Hematopoietic multipotent progenitor cell treated with erythropoietin and hydrocortisone succinate and interleukin-3 and kit ligand, for 4 days (in vitro differentiated cells): ENCODE results near the gene FAM53A.

Source experiments
- DNase-seq: peaks from one replicate; pipeline ENCODE4 v3.0.0-alpha.2; 2015

FAM53A gene

DNA sequence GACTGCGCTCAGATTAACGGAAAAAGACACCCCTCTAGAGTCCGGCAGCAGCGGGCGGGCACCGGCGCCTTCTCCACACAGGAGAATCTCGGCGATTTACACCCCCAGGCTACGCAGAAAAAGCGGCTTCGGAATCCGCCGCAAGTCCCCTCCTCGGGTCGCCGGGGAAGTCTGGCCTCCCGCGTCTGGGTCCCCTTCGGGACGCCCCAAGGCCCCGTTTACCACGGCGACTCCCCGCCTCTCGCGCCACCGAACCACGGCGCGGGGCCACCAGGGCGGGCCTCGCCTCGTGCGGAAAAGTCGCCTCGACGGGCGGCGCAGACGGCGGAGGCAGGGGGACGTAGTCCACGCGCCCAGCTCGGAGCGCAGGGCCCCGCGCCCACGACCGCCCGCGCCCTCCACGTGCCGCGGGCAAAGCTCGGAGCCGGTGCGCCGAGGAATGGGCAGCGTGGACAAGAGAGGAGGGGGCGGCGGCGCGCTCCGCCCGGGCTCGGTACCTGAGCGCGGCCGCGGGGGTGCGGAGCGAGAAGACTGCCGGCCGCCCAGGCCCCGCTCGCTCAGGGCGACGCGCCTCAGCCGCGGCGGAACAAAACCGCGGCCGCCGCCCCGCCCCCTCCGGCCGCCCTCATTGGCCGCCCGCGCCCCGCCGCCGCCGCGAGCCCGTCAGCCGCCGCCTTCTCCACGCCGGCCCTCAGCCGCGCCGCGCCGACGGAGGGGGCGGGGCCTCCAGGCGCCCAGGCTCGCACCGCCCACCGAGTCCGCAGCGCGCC lies at the start of gene FAM53A:
FAM53A (minus strand) TSS at position 578 of the 770 bp plus-strand sequence. CDS start 15,572 bp downstream, outside the sequence.
- DNase-seq, result peak; percentile 95

DNA sequence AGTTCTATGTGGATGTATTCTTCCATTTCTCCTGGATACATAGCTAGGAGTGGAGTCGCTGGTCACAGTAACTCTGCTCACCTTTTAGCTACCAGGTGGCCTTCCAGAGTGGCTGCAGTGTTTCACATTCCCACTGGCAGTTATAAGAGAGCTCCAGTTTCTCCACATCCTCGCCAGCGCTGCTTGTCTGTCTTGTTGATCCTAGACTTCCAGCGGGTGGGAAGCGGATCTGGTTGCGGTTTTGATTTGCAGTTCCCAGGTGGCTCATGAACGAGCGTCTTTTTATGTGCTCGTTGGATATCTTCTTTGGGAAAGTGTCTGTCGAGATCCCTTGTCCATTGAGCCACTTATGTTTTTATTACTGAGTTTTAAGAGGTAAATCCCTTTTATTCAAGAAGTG lies 48.8 kb upstream of the FAM53A start:
- DNase-seq, result no peak

DNA sequence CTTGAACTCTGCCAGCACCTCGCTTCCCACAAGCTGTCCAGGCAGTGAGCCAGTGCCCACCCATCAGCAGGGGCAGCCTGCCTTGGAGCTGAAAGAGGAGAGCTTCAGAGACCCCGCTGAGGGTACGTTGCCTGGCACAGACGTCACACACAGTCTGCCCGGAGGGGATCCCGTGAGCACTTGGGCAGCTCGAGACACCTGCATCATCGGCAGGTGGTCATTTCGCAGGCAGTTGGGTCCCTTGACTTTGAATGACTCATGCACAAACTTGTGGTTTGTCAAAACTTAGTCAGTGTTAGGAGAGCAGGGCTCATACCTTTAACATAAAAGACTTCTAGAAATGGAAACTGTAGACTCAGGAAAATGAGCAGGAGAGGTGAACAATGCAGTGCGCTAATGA lies 47.1 kb upstream of the FAM53A start:
- DNase-seq, result no peak

- DNase-seq, result no peak
Observed at GRCh38 chr4:1730532-1731135, 46.5 kb upstream of the FAM53A start.

DNA sequence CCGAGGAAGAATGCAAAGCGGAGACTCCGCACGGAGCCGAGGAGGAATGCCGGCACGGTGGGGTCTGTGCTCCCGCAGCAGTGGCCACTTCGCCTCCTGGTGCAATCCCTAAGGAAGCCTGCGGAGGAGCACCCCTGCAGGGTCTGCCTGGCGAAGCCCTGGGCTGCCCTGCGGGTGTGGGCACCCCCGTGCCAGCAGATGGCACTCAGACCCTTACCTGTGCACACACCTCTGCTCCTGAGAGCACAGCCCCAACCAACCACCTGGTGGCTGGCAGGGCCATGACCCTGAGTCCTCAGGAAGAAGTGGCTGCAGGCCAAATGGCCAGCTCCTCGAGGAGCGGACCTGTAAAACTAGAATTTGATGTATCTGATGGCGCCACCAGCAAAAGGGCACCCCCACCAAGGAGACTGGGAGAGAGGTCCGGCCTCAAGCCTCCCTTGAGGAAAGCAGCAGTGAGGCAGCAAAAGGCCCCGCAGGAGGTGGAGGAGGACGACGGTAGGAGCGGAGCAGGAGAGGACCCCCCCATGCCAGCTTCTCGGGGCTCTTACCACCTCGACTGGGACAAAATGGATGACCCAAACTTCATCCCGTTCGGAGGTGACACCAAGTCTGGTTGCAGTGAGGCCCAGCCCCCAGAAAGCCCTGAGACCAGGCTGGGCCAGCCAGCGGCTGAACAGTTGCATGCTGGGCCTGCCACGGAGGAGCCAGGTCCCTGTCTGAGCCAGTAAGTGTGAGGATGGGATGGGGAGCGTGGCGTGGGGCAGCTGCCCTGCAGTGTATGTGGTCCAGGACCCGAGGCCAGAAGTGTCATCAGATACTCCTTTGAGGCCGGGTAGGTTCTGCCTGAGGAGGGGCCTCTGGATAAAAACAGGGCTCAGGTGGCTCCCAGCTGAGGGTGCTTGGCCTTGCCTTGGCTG lies 44.2 kb upstream of the FAM53A start:
- no peak for DNase-seq

- DNase-seq, result peak; percentile 71
Observed at GRCh38 chr4:1727117-1728031, 43.3 kb upstream of the FAM53A start.

DNA sequence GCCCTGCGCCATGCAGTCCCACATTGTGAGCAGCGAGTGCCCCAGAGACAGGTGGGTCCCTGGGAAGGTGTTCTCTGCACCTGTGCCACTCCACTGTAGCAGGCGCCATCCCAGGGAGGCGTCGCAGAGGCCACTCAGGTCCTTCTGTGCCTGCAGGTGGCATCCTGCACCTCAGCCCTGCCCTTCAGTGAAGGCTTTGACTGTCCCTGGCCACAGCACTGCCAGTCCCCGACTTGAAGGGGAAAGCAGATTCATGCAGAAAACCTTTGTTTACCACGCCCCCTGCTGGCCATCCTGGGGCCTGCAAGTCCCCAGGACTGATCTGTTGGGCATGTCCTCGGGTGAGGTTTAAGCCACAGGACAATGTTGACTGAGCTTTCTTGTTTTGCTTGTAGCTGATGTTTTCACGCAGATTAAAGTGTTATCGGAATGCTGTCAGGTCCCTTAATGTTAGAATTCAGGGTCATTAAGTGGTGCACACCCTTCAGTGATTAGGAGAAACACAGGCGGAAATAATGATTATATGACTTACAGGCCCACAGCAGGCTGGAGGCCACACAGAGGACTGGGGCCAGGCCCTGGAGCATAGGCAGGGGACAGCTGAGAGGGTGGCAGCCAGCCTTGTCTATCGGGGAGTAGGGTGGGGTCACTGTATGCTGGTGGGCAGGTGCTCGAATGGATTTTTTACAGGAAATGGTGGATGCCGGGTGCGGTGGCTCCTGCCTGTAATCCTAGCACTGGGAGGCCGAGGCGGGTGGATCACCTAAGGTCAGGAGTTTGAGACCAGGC lies 42.2 kb upstream of the FAM53A start:
- peak; percentile 95 for DNase-seq

DNA sequence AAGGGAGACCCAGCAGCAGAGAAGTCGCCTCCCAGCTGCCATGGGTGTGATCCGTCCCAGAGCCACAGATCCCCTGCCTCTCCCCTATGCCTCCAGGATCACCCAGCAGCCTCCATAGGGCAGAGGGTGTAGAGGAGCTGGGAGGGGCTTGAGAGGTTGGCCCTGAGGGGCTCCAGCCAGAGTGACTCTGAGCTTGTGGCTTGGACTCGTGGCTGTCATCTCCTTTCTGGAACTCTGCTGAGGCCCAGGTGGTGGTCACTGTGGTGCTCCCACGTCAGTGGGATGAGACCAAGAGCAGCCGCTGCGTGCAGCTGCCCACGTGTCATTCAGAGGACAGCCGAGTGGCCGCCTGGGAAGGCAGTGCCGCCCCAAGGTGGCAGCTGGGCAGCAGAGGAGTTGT lies 41.4 kb upstream of the FAM53A start:
- no peak for DNase-seq

DNA sequence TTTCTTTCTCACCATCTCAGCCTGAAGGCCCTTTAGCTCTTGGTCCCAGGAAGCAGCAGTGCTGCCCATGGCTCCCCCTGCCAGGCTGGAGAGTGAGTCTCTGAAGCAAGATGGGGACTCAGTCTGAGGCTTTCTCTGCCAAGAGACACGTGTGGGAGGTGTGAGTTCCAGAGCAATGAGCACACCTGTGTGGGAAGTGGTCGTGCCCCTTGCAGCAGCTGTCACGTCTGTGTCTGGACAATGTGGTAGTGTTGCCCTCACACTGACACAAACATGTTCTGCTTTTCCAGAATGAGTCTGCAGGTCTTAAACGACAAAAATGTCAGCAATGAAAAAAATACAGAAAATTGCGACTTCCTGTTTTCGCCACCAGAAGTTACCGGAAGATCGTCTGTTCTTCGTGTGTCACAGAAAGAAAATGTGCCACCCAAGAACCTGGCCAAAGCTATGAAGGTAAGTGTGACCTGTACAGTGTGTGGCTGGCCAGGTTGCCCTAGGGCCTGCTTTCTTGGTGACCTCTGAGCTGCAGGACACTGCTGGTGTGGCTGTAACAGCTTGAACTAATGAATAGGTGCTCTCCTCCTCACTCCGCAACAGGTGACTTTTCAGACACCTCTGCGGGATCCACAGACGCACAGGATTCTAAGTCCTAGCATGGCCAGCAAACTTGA lies 39.2 kb upstream of the FAM53A start:
- DNase-seq, result peak; percentile 83

GRCh38 chr4:1722551-1723118 lies 38.5 kb upstream of the FAM53A start:
- peak; percentile 53 for DNase-seq

- DNase-seq, result peak; percentile 51
Observed at GRCh38 chr4:1721666-1722550, 37.8 kb upstream of the FAM53A start.

- DNase-seq, result peak; percentile 98
Observed at GRCh38 chr4:1721003-1721665, 37.0 kb upstream of the FAM53A start, which contains the start of the genes TACC3 and TMEM129. TACC3 (plus strand) TSS chr4:1721521; CDS start chr4:1723422, 1,901 bp downstream. TMEM129 (minus strand) TSS chr4:1721323; CDS start chr4:1720837, 486 bp downstream.

GRCh38 chr4:1720163-1720983 lies 36.3 kb upstream of the FAM53A start:
- DNase-seq, result peak; percentile 74

DNA sequence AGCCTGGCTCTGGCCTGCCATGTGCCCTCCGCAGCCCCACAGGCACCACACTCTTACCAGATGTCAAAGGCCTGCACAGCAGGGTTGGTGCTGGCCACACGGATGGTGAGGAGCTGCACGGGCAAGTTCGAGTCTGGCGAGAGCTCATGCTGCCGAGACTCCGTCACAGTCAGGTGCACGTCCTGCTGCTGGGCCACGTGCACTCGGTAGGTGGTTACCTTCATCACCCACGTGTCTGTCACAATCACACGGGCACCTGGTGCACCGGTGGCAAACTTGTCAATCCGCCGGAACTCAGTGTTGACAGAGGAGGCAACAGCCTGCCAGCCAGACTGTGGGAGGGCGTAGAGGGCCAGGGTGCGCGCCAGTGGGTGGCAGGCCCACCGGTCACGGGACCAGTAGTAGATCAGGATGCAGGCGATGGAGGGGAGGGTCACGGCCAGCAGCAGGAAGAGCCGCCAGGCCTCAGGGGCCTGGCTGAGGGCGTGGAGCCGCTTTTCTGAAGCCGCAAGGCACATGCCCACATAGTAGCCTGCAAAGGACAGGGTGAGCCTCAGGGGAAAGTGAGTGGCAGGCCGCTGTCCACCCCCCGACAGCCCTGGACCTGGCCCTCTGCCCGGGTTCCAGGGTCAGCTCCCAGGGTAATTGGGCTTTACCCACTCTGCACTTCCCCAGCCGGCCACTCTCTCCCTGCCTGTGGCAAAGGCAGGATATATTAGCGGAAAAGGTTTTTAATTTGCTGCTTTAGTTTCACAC lies 34.2 kb upstream of the FAM53A start:
- DNase-seq, result no peak

- DNase-seq, result no peak
Observed at GRCh38 chr4:1717129-1718094, 33.3 kb upstream of the FAM53A start.
